Measurements from ENCODE around the gene IL19.
"Not testable (repeated sequence)": the region's sequence is repeated elsewhere in the genome, so short reads cannot be mapped to it uniquely, and the experiment has no call there.

DNA sequence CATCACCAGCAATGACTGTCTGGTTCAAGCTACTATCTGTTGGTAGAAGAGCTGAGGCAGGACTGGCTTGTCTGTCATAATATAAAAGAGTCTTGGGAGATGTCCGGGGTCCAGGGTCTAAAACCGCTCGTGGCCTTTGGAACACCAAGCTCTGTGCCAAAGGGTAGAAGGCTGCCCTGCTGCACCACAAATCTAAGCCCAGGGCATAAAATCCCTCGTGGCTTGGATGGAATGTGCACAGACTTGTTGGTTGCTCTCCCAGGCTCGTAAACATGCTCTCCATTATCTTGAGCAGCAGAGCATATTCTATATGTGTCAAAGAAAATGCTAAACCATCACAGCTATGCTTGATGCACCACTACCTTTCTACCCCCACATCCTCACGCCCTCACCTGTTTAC lies 8.3 kb downstream of the IL19 start:
- TF ChIP-seq POLR2A (IDR thresholded peaks at IDR 0.05; ENCODE audit: extremely low read depth, insufficient read length); MAX (IDR thresholded peaks at IDR 0.05; ENCODE audit: low read depth, low read length): not testable (repeated sequence)

All from NB4 (cell line).